ENCODE results near the gene GPATCH3. TPM values are rescaled to one million over a fixed set of nuclear protein-coding genes. Genes with fewer than 3 reads are reported as not detected.

The GPATCH3 gene
- total and polyA plus RNA-seq, 8 donors: 10.0 to 17.1 (median 14.4) TPM

GRCh38 chr1:26856604-26857469 is 43.4 kb downstream of the GPATCH3 start:
- Histone ChIP-seq H3K4me3 (no peak overlapping the region), H3K4me1 (peaks cover 0 to 10% of the 10 kb centered on the region in 2 donors), H3K36me3 (peaks cover 0 to 55% of the 10 kb centered on the region in 2 donors), H3K27ac (no peak overlapping the region), H3K27me3 (no peaks in the 10 kb centered on the region), H3K9me3 (no peaks in the 10 kb centered on the region)
- DNase-seq (no peak), ATAC-seq (no peak)
- intact Hi-C loops (cut with DNase I): no loop called here
- TF ChIP-seq CTCF (IDR thresholded peaks at IDR 0.05): no peak

- H3K4me1 ChIP-seq: peaks cover 0 to 6% of the 10 kb centered on the region in 2 donors
- H3K9me3 ChIP-seq: no peaks in the 10 kb centered on the region
- H3K36me3 ChIP-seq: peaks cover 0 to 62% of the 10 kb centered on the region in 2 donors
- TF ChIP-seq CTCF (IDR thresholded peaks at IDR 0.05): no peak
- intact Hi-C loops (cut with DNase I): no loop called here
- H3K4me3 ChIP-seq: no peak overlapping the region
- no peaks in the 10 kb centered on the region for H3K27me3 ChIP-seq
- no peak overlapping the region for H3K27ac ChIP-seq
- DNase-seq (no peak), ATAC-seq (no peak)
These were observed 44.1 kb downstream of the GPATCH3 start for GRCh38 chr1:26856181-26856580.

GRCh38 chr1:26855636-26856035 is 44.6 kb downstream of the GPATCH3 start:
- TF ChIP-seq CTCF (IDR thresholded peaks at IDR 0.05): no peak
- H3K27ac ChIP-seq: no peak overlapping the region
- peaks cover 0 to 67% of the 10 kb centered on the region in 2 donors for H3K36me3 ChIP-seq
- no peaks in the 10 kb centered on the region for H3K9me3 ChIP-seq
- intact Hi-C loops (cut with DNase I): no loop called here
- H3K4me3 ChIP-seq: no peak overlapping the region
- no peak for ATAC-seq
- H3K27me3 ChIP-seq: no peaks in the 10 kb centered on the region
- no peak for DNase-seq
- peaks cover 0 to 5% of the 10 kb centered on the region in 2 donors for H3K4me1 ChIP-seq

GRCh38 chr1:26854906-26855305 is 45.4 kb downstream of the GPATCH3 start:
- ATAC-seq: no peak
- H3K36me3 ChIP-seq: peaks cover 0 to 75% of the 10 kb centered on the region in 2 donors

More at GRCh38 chr1:26854906-26855305, 45.4 kb downstream of the GPATCH3 start:
- intact Hi-C loops (cut with DNase I): no loop called here
- Histone ChIP-seq H3K9me3 (no peaks in the 10 kb centered on the region), H3K4me1 (peaks cover 0 to 5% of the 10 kb centered on the region in 2 donors), H3K27me3 (no peaks in the 10 kb centered on the region), H3K27ac (no peak overlapping the region), H3K4me3 (no peak overlapping the region)
- no peak for DNase-seq
- no peak for TF ChIP-seq CTCF (IDR thresholded peaks at IDR 0.05)

Measured in left lung (tissue), 10 donors.